ENCODE results near the gene VAMP4.
A peak's percentile ranks its signal among the peaks of the same experiment; 100 is the strongest.

The VAMP4 gene, protein sequence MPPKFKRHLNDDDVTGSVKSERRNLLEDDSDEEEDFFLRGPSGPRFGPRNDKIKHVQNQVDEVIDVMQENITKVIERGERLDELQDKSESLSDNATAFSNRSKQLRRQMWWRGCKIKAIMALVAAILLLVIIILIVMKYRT

GRCh38 chr1:171741872-171742576 lies at the start of gene VAMP4:
Gene VAMP4, minus strand, starts transcription at chr1:171742065. Its CDS starts 3,651 bp downstream, at chr1:171738414.
- peak; percentile 93 for DNase-seq (ENCODE audit: low spot score)

DNA sequence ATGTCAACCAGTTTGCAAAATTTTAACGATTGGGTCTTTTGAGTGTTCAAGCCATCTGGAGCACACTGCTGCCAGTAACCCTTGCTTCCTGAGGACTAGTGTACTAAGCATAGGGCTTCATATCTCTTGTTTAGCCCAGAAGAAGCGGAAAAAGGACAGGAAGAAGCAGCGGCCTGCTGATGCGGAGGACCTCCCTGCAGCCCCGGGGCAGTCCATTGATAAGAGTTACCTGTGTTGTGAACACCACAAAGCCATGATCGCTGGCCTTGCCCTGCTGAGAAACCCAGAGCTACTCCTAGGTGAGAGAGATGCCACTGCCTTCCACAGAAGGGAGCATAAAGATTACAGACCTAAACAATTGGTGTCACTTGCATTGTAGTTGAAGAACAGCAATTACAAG lies 48.5 kb upstream of the VAMP4 start:
- DNase-seq (ENCODE audit: low spot score), result no peak

DNA sequence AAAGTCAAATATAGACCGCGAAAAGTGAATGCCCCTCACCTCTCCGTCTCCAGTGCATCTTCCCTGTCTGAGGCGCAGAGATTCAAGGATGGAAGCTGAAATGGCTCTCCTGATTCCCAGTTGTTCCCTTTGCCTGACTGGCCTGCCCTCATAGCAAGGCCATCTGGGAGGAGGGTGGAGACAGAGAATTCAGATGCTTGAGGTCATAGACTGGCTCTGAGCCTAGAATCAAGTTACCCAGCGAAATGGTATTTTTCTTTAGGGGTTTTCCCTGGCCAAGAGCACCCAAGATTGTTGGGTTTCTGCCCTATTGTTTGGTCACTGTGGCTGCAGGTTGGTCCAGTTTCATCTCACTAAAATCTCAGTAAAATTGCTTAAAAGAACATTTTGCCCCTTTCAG lies 46.8 kb upstream of the VAMP4 start:
- peak; percentile 85 for DNase-seq (ENCODE audit: low spot score)

DNA sequence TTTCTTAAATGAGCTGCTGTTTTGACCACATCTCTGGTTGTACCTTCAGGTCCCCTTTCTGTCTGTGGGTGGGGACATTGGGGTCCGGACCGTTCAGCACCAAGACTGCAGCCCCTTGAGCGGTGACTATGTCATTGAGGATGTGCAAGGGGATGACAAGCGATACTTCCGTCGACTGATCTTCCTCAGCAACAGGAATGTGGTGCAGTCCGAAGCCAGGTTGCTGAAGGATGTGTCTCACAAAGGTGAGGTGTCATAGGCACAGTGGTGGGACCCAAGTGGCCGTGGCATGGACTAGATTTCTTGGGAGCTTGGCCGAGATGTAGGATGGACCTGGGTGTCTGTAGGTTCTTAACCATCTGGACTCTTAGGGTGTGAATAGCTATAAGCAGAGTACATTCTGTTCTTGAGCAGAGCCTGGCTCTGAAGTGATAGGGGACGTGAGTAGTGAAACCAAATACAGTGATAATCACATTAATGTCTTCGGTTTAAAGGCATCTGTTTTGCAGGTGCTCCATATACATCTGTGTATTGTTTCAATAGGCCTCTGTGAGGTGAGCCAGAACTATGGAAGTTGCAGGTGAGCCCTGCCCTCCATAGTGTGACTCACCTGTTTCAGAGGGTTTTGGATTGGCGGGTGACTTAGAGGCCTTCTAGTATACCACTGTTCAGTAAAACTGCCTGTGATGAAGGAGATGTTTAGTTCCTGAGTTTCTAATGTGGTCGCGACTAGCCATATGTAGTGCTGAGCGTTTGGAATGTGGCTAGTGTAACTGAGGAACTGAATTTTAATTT lies 46.0 kb upstream of the VAMP4 start:
- no peak for DNase-seq (ENCODE audit: low spot score)

GRCh38 chr1:171786534-171786933 lies 44.7 kb upstream of the VAMP4 start:
- no peak for DNase-seq (ENCODE audit: low spot score)

- no peak for DNase-seq (ENCODE audit: low spot score)
Measured at GRCh38 chr1:171785766-171786165, 43.9 kb upstream of the VAMP4 start.

- DNase-seq (ENCODE audit: low spot score), result no peak
Measured at GRCh38 chr1:171784784-171785183, 42.9 kb upstream of the VAMP4 start.

GRCh38 chr1:171783816-171784530 lies 42.1 kb upstream of the VAMP4 start:
- no peak for DNase-seq (ENCODE audit: low spot score)

DNA sequence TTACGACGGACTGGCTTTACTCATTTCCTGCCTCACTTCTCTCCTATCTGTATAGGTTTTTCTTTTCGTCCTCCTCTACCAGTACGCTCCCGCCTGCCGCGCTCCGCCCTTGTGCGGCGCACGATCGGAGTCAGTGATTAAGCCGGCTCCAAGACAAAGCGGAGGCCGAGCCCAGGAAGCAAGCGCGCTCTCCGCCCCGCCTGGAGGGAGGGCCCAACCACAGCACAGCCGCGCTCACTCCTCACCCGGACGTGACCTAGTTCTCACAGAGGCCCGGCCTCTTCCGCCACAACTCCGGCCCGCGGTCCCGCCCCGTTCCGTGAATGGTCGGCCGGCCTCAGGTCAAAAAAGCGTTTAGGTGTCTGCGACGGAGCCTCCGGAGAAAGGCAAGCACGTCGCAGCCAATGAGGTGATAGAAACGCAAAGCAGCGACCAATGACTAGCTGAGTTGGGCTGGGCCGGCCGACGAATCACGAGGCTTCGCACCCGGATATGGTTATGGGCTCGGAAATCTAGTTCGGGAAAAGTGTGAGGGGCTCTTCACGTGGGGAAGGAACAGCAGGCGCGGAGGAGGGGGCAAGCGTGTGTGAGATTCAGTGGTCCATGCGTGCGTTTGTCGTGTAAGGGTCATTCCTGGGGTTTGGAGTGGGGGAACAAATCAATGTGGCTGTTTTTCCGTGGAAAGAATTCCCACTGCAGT lies 39.5 kb upstream of the VAMP4 start, which contains the start of gene METTL13:
TSS of gene METTL13 (plus strand) at position 485 of the 700 bp plus-strand sequence. CDS start 308 bp downstream, outside the sequence.
- DNase-seq (ENCODE audit: low spot score), result peak; percentile 98

- no peak for DNase-seq (ENCODE audit: low spot score)
Measured at GRCh38 chr1:171780583-171781175, 38.8 kb upstream of the VAMP4 start.

- DNase-seq (ENCODE audit: low spot score), result no peak
Measured at GRCh38 chr1:171772312-171772711, 30.4 kb upstream of the VAMP4 start.

GRCh38 chr1:171769754-171770153 lies 27.9 kb upstream of the VAMP4 start:
- DNase-seq (ENCODE audit: low spot score), result no peak

- DNase-seq (ENCODE audit: low spot score), result no peak
Measured at GRCh38 chr1:171769171-171769570, 27.3 kb upstream of the VAMP4 start.

- DNase-seq (ENCODE audit: low spot score), result no peak
Measured at GRCh38 chr1:171763764-171764163, 21.9 kb upstream of the VAMP4 start.

DNA sequence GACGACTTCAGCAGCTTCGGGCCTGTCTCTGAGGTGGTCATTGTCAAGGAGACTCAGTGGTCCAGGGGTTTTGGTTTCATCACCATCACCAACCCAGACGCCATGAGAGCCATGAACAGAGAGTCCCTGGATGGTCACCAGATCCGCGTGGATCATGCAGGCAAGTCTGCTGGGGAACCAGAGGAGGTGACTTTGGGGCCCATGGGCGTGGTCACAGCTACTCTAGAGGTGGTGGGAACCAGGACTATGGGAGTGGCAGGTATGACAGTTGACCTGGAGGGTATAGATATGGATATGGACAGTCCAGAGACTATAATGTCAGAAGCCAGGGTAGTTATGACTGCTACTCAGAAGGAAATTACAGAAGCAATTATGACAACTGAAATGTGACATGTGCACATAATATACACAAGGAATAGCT lies 20.3 kb upstream of the VAMP4 start:
- DNase-seq (ENCODE audit: low spot score), result no peak

- DNase-seq (ENCODE audit: low spot score), result no peak
Measured at GRCh38 chr1:171758011-171758410, 16.1 kb upstream of the VAMP4 start.

DNA sequence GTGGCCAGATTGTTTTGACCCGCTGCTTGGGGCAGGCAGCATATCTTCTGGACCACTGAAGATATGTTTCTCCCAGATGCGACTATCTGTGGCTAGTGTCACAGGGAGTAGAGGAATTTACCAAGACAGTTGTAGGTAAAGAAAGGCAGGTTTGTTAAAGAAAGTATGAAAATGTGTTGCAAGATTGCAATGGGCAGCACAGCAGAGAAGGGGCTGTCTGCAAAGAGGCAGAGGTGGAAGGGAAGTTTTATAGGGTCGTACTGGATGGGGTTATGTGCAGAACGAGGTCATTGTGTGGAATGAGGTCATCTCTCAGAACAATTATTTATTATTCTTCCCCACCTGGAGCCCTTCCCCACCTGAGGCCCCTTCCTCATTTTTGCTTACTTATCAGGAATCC lies 15.0 kb upstream of the VAMP4 start:
- no peak for DNase-seq (ENCODE audit: low spot score)

GRCh38 chr1:171754971-171755370 lies 13.1 kb upstream of the VAMP4 start:
- peak; percentile 11 for DNase-seq (ENCODE audit: low spot score)

GRCh38 chr1:171754353-171754705 lies 12.5 kb upstream of the VAMP4 start:
- peak; percentile 88 for DNase-seq (ENCODE audit: low spot score)

DNA sequence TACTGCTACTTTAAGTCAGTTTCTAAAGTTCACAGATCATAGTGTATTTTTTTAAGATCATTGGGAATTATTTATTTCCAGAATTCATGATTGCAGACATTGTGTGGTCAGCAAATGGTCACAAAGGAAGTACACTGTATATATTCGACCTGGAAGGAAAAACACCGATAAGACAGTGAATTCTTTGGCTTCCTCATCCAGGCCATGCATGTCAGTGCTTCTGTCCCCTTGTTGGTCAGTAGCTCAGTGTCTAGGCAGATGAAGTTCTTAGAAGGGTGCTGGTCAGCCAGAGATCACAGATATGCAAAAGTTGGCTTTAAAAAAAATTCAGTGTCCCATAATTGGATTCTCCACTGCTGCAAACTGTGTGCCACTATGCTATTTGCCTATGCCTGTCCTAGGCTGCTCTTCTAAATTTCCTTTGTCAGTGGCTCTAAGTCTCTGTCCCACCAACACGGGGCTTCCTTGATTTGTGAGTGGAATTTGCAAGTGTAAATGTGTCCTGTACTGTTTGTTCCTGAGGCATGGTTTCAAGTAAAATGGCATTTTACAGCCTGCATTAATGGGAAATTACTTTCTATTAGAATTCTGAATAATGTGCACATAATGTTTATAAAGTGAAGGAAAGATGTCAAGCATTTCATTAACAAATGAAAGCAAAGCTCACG lies 12.0 kb upstream of the VAMP4 start:
- peak; percentile 9 for DNase-seq (ENCODE audit: low spot score)

GRCh38 chr1:171753182-171753581 lies 11.3 kb upstream of the VAMP4 start:
- no peak for DNase-seq (ENCODE audit: low spot score)

Data from GM03348 (cell line).